ENCODE measurements around the gene STAC2.

STAC2 gene

DNA sequence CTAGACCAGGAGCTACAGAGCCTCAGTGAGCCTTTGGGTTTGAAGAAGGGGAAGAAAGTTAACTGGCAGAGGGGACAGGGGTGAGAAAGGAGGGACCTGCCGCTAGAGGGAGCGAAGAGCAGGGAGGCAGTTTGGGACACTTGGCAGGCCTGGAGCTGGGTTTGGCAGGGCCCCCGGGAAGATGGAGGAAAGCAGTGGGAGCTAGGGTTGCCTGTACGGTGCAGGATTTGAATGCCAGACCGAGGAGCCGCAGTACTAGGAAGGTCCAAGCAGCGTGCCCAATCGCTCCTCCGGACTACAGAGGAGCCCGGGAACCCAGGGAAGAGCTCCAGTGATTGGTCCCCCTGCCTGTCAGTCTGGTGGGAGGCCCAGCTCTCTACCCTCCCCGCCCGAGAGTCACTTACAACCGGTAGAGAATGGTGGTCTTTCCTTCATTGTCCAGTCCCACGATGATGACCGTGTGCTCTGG lies 61.0 kb downstream of the STAC2 start:
- H3K23ac ChIP-seq (ENCODE audit: low read depth, low read length, poor library complexity): peak overlapping the region; percentile 20
- H3K27me3 ChIP-seq (ENCODE audit: control insufficient read depth in 3 of 3, insufficient read depth in 3 of 3, low read depth in 1 of 3, low read length in 3 of 3): peaks cover 6 to 31% (median 28%) of the 10 kb centered on the region in 3 experiments
- H2BK5ac ChIP-seq (ENCODE audit: low read length): peak overlapping the region; percentile 35
- H4K91ac ChIP-seq (ENCODE audit: low read depth, low read length, poor library complexity): no peak overlapping the region
- H3K36me3 ChIP-seq (replicated peaks in 1 of 2; ENCODE audit: control insufficient read depth in 2 of 2, insufficient read depth in 2 of 2, low read length in 2 of 2): no peaks in the 10 kb centered on the region
- H3K9me3 ChIP-seq (replicated peaks in 1 of 2; ENCODE audit: control insufficient read depth in 2 of 2, insufficient read depth in 1 of 2, low read depth in 1 of 2, low read length in 2 of 2): peaks cover 0 to 4% of the 10 kb centered on the region in 2 donors
- H3K9ac ChIP-seq (ENCODE audit: low read depth, low read length, poor library complexity): peak overlapping the region; percentile 82
- H3K4me2 ChIP-seq (ENCODE audit: insufficient read depth, low read length, poor library complexity, severe bottlenecking): peak overlapping the region; percentile 92
- H3K14ac ChIP-seq (ENCODE audit: low read length): no peak overlapping the region
- peak overlapping the region; percentile 86 for H2BK12ac ChIP-seq (ENCODE audit: low read length)
- no peaks in the 10 kb centered on the region for H3K79me1 ChIP-seq (ENCODE audit: low read depth, low read length)
- H2BK120ac ChIP-seq (ENCODE audit: low read depth, low read length): no peak overlapping the region
- H3K4me3 ChIP-seq (ENCODE audit: low read length in 2 of 2): peak overlapping the region; percentile 48 to 95
- no peaks in the 10 kb centered on the region for H3K4me1 ChIP-seq (ENCODE audit: control insufficient read depth in 2 of 2, insufficient read depth in 1 of 2, low read depth in 1 of 2, low read length in 2 of 2)
- H3K27ac ChIP-seq (replicated peaks; ENCODE audit: low read length): no peak overlapping the region
- H2BK15ac ChIP-seq (ENCODE audit: low read length): peak overlapping the region; percentile 75
- peak; percentile 93 for DNase-seq (ENCODE audit: low spot score)
- no peak overlapping the region for H2AK5ac ChIP-seq (ENCODE audit: low read depth, low read length)
- peak overlapping the region; percentile 84 for H4K8ac ChIP-seq (ENCODE audit: low read depth, low read length)
- peak overlapping the region; percentile 92 for H2AFZ ChIP-seq (ENCODE audit: low read length)
- H3K4ac ChIP-seq (ENCODE audit: low read length): no peak overlapping the region
- H3K18ac ChIP-seq (ENCODE audit: low read length): peak overlapping the region; percentile 99
- WGBS, 2 donors (ENCODE audit: extremely low coverage in 2 of 2, insufficient read length in 2 of 2, insufficient replicate concordance in 1 of 2): no CpG with 5 or more reads among the region's 15 CpGs

DNA sequence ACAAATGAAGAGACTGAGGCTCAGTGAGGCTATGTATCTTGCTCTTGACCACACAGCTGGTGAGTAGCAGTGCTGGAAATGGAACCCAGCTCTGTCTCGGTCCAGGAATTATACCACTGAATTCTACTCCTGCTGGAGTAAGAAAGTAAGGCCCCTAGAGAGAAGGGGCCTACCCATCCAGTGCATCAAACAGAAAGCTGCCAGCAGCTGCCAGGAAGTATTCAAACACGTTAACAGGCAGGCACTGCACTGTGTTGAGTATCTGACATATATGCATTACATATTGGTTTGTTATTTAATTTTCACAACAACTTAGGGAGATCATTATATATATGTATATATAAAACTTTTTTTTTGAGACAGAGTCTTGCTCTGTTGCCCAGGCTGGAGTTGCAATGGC lies 63.8 kb downstream of the STAC2 start:
- no peak overlapping the region for H3K18ac ChIP-seq (ENCODE audit: low read length)
- peaks cover 6 to 24% (median 21%) of the 10 kb centered on the region in 3 experiments for H3K27me3 ChIP-seq (ENCODE audit: control insufficient read depth in 3 of 3, insufficient read depth in 3 of 3, low read depth in 1 of 3, low read length in 3 of 3)
- H3K79me1 ChIP-seq (ENCODE audit: low read depth, low read length): no peaks in the 10 kb centered on the region
- H3K36me3 ChIP-seq (replicated peaks in 1 of 2; ENCODE audit: control insufficient read depth in 2 of 2, insufficient read depth in 2 of 2, low read length in 2 of 2): no peaks in the 10 kb centered on the region
- no peak for DNase-seq (ENCODE audit: low spot score)
- H2BK5ac ChIP-seq (ENCODE audit: low read length): no peak overlapping the region
- H4K8ac ChIP-seq (ENCODE audit: low read depth, low read length): no peak overlapping the region
- H2AK5ac ChIP-seq (ENCODE audit: low read depth, low read length): no peak overlapping the region
- H3K4me3 ChIP-seq (ENCODE audit: low read length in 2 of 2): no peak overlapping the region
- H4K91ac ChIP-seq (ENCODE audit: low read depth, low read length, poor library complexity): no peak overlapping the region
- H3K4ac ChIP-seq (ENCODE audit: low read length): no peak overlapping the region
- H3K4me1 ChIP-seq (ENCODE audit: control insufficient read depth in 2 of 2, insufficient read depth in 1 of 2, low read depth in 1 of 2, low read length in 2 of 2): no peaks in the 10 kb centered on the region
- no CpG with 5 or more reads among the region's 2 CpGs for WGBS, 2 donors (ENCODE audit: extremely low coverage in 2 of 2, insufficient read length in 2 of 2, insufficient replicate concordance in 1 of 2)
- no peak overlapping the region for H2BK15ac ChIP-seq (ENCODE audit: low read length)
- no peak overlapping the region for H3K4me2 ChIP-seq (ENCODE audit: insufficient read depth, low read length, poor library complexity, severe bottlenecking)
- H3K9ac ChIP-seq (ENCODE audit: low read depth, low read length, poor library complexity): no peak overlapping the region
- no peak overlapping the region for H3K27ac ChIP-seq (replicated peaks; ENCODE audit: low read length)
- no peak overlapping the region for H3K14ac ChIP-seq (ENCODE audit: low read length)
- no peak overlapping the region for H2AFZ ChIP-seq (ENCODE audit: low read length)
- H2BK12ac ChIP-seq (ENCODE audit: low read length): no peak overlapping the region
- no peak overlapping the region for H2BK120ac ChIP-seq (ENCODE audit: low read depth, low read length)
- H3K23ac ChIP-seq (ENCODE audit: low read depth, low read length, poor library complexity): no peak overlapping the region
- H3K9me3 ChIP-seq (replicated peaks in 1 of 2; ENCODE audit: control insufficient read depth in 2 of 2, insufficient read depth in 1 of 2, low read depth in 1 of 2, low read length in 2 of 2): peaks cover 0 to 2% of the 10 kb centered on the region in 2 donors

Data from neuronal stem cell (in vitro differentiated cells).